ENCODE measurements around the gene IPCEF1. TPM values are rescaled to one million over a fixed set of nuclear protein-coding genes. Genes with fewer than 3 reads are reported as not detected.

The IPCEF1 gene
- polyA plus RNA-seq (2012; ENCODE audit: missing spikeins): 0.85 TPM

- no peak for TF ChIP-seq TAF1 (IDR thresholded peaks at IDR 0.05; ENCODE audit: borderline replicate concordance, low read depth, low read length)
- TF ChIP-seq POLR2AphosphoS5 (IDR thresholded peaks at IDR 0.05; ENCODE audit: low read depth, low read length): no peak
- TF ChIP-seq POLR2A (IDR thresholded peaks at IDR 0.05; ENCODE audit: low read depth, low read length): no peak
- FAIRE-seq (no peak), DNase-seq (ENCODE audit: insufficient read length) (no peak)
Observed at GRCh38 chr6:154356690-154357089, at the start of gene IPCEF1. TSS of gene IPCEF1 (minus strand) at chr6:154356803. CDS start at chr6:154265947, 90,856 bp downstream.

DNA sequence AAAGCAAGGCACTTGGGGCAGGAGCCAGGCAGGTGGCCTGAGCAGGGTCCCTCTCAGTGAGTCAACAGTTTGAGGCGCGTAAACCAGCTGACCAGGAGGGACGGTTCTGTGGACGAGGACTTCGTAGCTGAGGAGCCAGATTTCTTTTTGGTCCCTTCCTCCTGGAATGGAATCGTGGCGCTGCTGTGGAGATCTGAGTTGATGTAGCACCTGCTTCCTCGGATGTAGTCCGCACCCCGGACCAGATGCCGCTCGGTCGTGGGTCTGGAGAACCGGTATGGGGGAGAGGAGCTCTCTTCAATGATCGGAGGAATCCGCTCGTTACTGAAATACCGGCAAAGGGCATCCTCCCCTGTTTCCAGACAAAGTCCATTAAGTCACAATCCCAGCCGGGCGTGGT lies 49.7 kb upstream of the IPCEF1 start:
- no peak for TF ChIP-seq TAF1 (IDR thresholded peaks at IDR 0.05; ENCODE audit: borderline replicate concordance, low read depth, low read length)
- no peak for TF ChIP-seq POLR2AphosphoS5 (IDR thresholded peaks at IDR 0.05; ENCODE audit: low read depth, low read length)
- no peak for TF ChIP-seq POLR2A (IDR thresholded peaks at IDR 0.05; ENCODE audit: low read depth, low read length)
- DNase-seq (ENCODE audit: insufficient read length) (no peak), FAIRE-seq (no peak)

DNA sequence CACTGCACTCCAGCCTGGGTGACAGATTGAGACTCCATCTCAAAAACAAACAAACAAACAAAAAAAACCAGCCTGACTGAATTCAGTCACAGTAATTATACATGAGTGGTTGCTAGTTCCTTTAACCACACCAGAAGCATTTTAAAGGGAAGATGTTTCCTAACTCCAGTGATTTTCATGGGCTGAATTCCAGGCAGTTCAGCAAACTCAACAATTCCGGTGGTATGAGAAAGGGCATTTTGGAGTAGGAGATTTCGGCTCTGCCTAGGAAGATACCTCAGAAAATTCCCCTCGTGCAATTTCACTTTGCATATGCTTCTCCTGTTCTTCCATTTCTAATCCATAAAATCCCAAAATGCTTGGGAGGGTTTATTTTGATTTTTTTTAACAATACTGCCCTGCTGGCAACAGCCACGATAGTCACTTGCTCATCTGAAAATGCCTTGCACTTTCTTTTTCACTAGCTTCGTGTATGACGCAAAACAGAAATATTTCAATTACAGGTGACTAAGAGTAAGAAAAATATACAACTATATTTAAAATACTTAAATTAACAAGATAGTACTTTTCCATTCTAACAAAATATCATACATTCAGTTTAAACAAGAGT lies 48.3 kb upstream of the IPCEF1 start:
- TF ChIP-seq POLR2AphosphoS5 (IDR thresholded peaks at IDR 0.05; ENCODE audit: low read depth, low read length) (no peak), POLR2A (IDR thresholded peaks at IDR 0.05; ENCODE audit: low read depth, low read length) (no peak), TAF1 (IDR thresholded peaks at IDR 0.05; ENCODE audit: borderline replicate concordance, low read depth, low read length) (no peak)
- DNase-seq (ENCODE audit: insufficient read length) (no peak), FAIRE-seq (no peak)

DNA sequence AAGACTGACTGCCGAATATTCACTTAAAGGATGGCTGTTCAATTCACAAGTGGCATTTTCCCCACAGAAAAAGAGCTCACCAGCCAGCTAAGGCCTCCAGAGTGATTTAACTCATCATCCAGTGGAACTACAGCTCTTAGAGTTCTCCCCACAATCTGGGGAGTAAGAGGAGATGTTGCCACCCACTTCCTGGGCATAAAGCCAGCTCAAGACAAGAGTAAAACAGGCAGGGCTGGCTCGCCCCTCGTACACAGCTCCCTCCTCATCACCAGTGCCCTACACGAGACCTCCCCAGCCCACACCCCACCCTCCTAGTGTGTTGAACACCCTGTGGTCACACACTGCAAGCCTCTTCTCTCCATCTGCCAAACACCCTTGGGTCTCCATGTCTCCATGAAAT lies 47.2 kb upstream of the IPCEF1 start:
- FAIRE-seq: no peak
- TF ChIP-seq POLR2A (IDR thresholded peaks at IDR 0.05; ENCODE audit: low read depth, low read length) (no peak), POLR2AphosphoS5 (IDR thresholded peaks at IDR 0.05; ENCODE audit: low read depth, low read length) (no peak), TAF1 (IDR thresholded peaks at IDR 0.05; ENCODE audit: borderline replicate concordance, low read depth, low read length) (no peak)
- no peak for DNase-seq (ENCODE audit: insufficient read length)

DNA sequence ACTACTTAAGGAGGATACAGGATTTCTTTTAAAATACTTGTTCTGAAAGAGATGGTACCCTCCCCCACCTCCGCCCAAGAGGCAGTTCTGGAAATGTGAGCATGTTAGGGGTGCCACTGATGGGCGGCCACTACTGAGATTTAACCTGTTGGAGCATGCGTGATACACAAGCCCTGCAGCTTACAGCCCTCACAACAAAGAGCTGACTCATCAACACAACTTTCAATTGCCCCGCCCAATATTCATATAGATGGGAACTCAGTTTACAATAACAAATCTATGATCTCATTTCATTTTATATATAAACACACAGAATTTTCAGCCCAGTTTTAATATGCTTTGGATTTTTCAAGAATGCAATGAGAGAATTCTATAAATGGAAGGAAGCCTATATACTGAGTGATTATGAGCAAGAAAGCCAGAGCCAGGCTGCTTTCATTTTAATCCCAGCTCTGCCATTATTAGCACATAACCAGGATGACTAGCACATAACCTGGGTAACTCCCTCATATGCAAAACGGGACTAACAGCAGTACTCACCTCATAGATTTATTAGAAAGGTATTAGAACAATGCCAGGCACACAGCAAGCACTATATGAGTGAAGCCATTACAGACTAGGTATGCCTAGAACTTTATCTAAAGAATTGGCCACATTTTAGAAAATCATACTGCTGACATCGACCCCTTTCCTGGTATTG lies 45.6 kb upstream of the IPCEF1 start:
- DNase-seq (ENCODE audit: insufficient read length) (no peak), FAIRE-seq (no peak)
- TF ChIP-seq POLR2A (IDR thresholded peaks at IDR 0.05; ENCODE audit: low read depth, low read length) (no peak), TAF1 (IDR thresholded peaks at IDR 0.05; ENCODE audit: borderline replicate concordance, low read depth, low read length) (no peak), POLR2AphosphoS5 (IDR thresholded peaks at IDR 0.05; ENCODE audit: low read depth, low read length) (no peak)

GRCh38 chr6:154399097-154399496 lies 42.5 kb upstream of the IPCEF1 start:
- FAIRE-seq: no peak
- TF ChIP-seq TAF1 (IDR thresholded peaks at IDR 0.05; ENCODE audit: borderline replicate concordance, low read depth, low read length) (no peak), POLR2A (IDR thresholded peaks at IDR 0.05; ENCODE audit: low read depth, low read length) (no peak), POLR2AphosphoS5 (IDR thresholded peaks at IDR 0.05; ENCODE audit: low read depth, low read length) (no peak)
- no peak for DNase-seq (ENCODE audit: insufficient read length)

- FAIRE-seq: no peak
- TF ChIP-seq TAF1 (IDR thresholded peaks at IDR 0.05; ENCODE audit: borderline replicate concordance, low read depth, low read length) (no peak), POLR2A (IDR thresholded peaks at IDR 0.05; ENCODE audit: low read depth, low read length) (no peak), POLR2AphosphoS5 (IDR thresholded peaks at IDR 0.05; ENCODE audit: low read depth, low read length) (no peak)
Observed at GRCh38 chr6:154397491-154398195, 41.0 kb upstream of the IPCEF1 start.

DNA sequence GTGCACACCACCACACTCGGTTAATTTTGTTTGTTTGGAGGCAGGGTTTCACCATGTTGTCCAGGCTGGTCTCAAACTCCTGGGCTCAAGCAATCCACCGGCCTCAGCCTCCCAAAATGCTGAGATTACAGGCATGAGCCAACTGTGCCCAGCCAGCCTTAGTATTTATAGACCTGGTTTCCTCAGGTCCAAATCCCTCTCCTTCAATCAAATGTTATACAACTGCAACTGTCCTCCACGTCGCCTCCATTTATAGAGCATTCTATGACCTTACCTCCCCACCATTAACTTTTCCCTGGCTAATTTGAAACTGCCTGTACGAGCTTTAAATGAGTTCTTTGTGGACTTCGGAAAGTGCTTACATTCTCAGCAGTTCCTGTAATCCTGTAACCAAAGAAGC lies 39.3 kb upstream of the IPCEF1 start:
- no peak for DNase-seq (ENCODE audit: insufficient read length)
- no peak for TF ChIP-seq POLR2A (IDR thresholded peaks at IDR 0.05; ENCODE audit: low read depth, low read length)
- no peak for FAIRE-seq

More at GRCh38 chr6:154397491-154398195, 41.0 kb upstream of the IPCEF1 start:
- no peak for DNase-seq (ENCODE audit: insufficient read length)

DNA sequence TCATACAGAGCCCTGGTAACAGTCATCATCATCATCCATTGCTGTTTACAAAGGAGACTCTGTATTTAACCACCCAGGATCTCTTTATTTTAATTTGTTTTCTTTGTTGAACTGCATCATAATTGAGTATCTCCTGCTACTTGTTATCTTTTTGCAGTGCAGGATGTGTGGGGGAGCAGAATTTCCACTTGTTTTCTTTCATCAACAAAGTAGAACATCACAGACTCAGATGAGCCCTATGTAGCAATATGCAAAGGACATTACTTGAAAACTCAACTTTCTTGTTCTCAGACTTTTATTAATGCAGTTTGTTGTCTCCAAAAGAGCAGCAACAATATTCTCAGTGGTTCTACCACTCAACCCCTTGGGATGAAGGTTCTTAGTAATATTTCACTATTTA lies 38.7 kb upstream of the IPCEF1 start:
- no peak for DNase-seq (ENCODE audit: insufficient read length)
- FAIRE-seq: no peak

GRCh38 chr6:154394571-154394970 lies 38.0 kb upstream of the IPCEF1 start:
- TF ChIP-seq TAF1 (IDR thresholded peaks at IDR 0.05; ENCODE audit: borderline replicate concordance, low read depth, low read length): no peak
- no peak for TF ChIP-seq POLR2A (IDR thresholded peaks at IDR 0.05; ENCODE audit: low read depth, low read length)
- TF ChIP-seq POLR2AphosphoS5 (IDR thresholded peaks at IDR 0.05; ENCODE audit: low read depth, low read length): no peak
- FAIRE-seq (no peak), DNase-seq (ENCODE audit: insufficient read length) (no peak)

More for the DNA sequence above, 38.7 kb upstream of the IPCEF1 start:
- TF ChIP-seq TAF1 (IDR thresholded peaks at IDR 0.05; ENCODE audit: borderline replicate concordance, low read depth, low read length): no peak
- no peak for TF ChIP-seq POLR2AphosphoS5 (IDR thresholded peaks at IDR 0.05; ENCODE audit: low read depth, low read length)

- no peak for DNase-seq (ENCODE audit: insufficient read length)
- no peak for FAIRE-seq
- TF ChIP-seq POLR2A (IDR thresholded peaks at IDR 0.05; ENCODE audit: low read depth, low read length): no peak
- no peak for TF ChIP-seq TAF1 (IDR thresholded peaks at IDR 0.05; ENCODE audit: borderline replicate concordance, low read depth, low read length)
- TF ChIP-seq POLR2AphosphoS5 (IDR thresholded peaks at IDR 0.05; ENCODE audit: low read depth, low read length): no peak
Observed at GRCh38 chr6:154390034-154390433, 33.4 kb upstream of the IPCEF1 start.

DNA sequence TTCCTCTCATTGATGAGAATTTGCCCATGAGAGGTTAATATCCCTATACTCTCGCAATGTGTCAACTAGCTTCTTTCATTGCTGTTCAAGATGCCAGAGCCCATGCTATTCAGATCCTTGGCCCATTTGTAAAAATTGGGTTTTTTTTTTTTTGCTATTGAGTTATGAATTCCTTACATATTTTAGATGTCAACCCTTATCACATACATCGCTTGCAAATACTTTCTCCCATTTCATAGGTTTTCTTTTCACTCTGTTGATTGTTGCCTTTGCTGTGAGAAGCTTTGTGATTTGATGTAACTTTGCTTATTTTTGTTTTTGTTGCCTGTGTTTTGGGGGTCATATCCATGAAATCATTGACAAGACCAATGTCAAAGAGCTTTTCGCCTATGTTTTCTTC lies 32.2 kb upstream of the IPCEF1 start:
- no peak for TF ChIP-seq POLR2AphosphoS5 (IDR thresholded peaks at IDR 0.05; ENCODE audit: low read depth, low read length)
- no peak for TF ChIP-seq TAF1 (IDR thresholded peaks at IDR 0.05; ENCODE audit: borderline replicate concordance, low read depth, low read length)
- no peak for TF ChIP-seq POLR2A (IDR thresholded peaks at IDR 0.05; ENCODE audit: low read depth, low read length)
- FAIRE-seq (no peak), DNase-seq (ENCODE audit: insufficient read length) (no peak)
